Activated CD4-positive, alpha-beta T cell treated with anti-CD3 and anti-CD28 coated beads for 1 hour (primary cell): ENCODE measurements around the gene KRTAP5-3.
"Not testable (repeated sequence)": the region's sequence is repeated elsewhere in the genome, so short reads cannot be mapped to it uniquely, and the experiment has no call there.

ENCODE experiments used
- DNase-seq: peaks from one replicate; pipeline ENCODE4 v3.0.0-alpha.2; 2020

Gene KRTAP5-3

DNA sequence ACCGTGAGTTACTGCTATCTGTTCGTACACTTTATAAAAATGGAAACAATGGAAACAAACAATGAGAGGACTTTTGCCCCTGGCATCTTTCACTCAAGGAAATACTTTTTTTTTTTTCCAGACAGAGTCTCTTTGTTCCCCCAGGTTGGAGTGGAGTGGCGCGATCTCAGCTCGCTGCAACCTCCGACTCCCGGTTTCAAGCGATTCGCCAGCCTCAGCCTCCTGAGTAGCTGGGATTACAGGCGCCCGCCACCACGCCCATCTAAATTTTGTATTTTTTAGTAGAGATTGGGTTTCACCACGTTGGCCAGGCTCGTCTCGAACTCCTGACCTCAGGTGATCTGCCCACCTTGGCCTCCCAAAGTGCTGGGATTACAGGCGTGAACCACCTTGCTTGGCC, 32.5 kb downstream of the KRTAP5-3 start:
- DNase-seq: not testable (repeated sequence)

DNA sequence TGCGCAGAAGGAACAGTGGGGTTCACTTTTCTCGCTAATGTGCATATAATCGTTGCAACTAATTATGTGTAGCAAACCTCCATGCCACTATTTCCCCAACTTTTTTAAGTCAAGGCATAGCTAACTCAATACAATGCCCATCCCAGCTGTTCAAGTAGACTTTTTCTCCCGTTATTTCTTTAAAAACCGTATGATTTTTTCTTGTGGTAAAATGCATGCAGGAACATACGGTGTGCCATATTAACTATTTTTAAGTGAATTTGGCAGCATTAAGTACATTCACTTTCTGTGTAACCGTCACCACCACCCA, 33.4 kb downstream of the KRTAP5-3 start:
- no peak for DNase-seq

DNA sequence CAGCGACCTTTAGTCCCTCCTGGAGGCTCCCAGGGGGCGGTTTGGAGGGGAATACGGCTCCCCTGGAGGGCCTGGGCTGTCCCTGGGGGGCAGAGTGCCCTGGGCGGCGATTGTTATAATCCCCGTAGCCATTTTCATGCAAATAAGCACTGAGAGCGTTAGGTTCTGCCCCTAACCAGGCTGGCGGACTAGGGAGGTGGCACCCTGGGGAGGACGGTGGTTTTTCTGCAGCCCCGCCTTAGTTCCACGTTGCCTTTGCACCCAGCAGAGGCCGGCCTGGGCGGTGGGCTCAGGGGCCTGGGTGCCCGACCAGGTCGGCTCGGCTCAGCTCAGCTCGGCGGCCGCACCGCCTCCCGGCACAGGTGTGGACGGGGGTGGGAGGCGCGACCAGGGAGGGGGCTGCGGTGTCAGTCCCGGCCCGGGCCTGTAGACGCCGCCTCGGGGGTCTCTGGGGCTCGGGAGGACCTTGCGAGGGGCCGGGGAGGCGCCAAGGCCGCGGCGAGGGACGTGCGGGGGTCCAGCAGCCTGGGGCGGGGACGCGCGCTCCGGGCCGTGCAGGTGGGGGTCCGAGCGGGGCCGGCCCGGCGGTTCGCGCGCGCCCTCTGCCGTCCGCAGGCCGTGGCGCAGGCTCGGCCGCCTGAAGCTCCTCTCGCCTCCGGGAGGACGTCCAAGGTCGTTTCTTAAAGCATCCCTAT, 33.9 kb downstream of the KRTAP5-3 start:
- peak; percentile 43 for DNase-seq

DNA sequence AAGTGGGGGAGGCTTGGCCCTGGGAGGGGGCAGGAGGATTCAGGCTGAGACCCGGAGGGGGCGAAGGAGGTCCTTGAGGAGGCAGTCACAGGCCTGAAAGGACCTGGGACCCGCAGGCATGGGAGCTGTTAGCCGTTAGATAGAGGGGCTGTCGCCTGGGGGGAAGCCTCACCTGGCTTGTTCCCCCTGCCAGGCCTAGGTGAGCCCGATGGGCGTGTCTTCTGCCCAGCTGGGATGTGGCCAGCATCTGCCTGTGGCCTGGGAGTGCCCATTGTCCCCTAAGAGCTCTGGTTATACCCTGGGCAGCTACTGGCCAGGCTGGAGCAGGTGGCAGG, 34.4 kb downstream of the KRTAP5-3 start:
- DNase-seq: no peak

DNA sequence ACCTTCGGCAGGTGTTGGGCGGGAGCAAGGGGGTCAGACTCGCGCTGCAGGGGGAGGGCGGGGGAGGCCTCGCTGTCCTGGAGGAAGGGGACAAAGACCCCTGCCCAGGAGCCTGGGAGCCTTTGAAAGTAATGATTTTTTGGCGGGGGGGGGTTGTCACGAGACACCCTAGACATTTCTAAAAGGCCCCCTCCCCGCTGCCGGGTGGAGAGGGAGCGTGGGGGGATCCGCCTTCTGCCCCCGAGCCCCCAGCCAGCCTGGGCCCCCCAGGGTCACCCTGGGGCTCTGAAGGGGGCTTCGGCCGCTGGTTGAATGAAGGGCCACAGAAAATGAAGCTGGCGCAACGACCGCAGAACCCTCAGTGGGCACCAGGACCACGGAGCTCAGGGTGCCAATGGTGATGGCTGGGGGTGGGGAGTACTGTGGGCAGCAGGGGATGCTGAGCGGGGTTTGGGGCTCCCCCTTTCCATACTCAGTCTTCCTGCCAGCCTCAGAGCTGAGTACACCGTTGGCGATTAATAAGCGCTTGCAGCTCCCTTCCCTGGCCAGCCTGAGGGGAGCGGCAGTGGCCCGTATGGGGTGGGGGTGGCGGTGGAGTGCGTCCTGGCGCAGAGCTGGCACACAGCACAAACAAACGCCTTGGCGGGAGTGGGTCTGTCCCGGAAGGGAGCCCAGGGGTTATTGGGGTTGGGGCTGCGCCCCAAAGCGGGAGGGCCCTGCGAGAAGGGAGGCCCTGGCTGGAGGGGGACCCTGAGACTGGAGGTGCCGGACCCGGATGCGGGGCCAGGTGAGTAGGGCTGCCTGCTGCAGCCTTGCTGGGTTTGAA, 35.0 kb downstream of the KRTAP5-3 start:
- peak; percentile 25 for DNase-seq

DNA sequence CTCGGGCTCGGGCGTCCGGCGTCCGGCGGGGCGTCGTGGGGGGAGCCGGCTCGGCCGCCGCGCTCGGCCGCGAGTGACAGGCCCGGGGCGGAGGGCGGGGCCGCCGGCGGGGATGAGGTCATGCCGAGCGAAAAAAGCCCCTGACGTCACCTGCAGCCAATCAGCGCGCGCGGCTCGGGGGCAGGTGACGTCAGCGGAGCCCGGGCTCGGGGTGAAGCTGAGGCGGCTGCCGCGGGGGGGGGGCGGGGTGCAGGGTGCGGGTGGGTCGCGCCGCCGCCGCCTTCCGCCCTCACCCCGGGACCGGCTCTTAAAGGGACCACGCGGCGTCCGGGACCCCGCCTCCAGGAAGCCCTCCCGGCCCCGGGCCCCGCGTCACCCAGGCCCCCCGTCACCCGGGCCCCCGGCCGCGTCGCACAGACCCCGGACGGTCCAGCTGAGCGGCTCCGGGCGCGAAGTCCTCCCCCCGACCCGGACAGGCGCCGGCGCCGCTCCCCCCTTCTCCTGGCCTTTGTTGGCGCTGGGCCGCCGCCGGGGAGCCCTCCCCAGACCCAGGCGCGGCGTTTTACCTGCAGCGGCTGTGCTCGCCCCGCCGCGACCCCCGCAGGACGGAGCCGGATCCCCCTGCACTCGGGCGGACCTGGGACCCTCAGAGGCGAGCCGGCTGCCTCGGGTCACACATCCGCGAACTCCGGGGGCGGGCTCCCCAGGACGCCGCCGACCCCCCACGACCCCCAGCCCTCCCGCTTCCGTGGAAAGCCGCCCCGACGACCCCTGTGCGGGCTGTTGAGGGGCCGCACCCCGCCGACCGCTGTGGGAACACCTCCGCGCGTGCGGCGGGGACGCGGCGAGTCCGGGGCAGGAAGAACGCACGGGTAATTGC, 35.8 kb downstream of the KRTAP5-3 start, which contains the start of gene DUSP8:
TSS of gene DUSP8 (minus strand) at position 75 of the 880 bp plus-strand sequence. CDS start 6,445 bp downstream, outside the sequence.
- peak; percentile 94 for DNase-seq

DNA sequence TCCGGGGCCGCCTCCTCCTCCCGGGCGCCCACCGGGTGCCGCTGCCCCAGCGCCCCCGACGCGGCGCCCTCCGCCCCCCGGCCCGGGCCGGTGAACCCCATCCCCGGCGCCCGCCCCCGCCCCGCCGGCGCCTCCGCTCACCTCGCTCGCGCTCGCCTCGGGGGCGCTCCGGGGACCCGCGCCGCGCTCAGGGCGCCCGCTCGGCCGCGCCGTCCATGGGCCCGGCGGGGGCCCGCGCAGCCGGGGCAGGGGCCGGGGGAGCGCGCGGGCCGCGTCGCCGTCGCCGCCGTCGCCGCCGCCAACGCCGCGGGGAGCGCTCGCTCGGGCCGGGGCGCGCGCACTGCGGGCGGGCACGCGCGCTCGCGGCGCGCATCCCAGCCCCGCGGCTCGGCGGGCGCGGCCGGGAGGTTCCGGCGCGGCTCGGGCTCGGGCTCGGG, 36.5 kb downstream of the KRTAP5-3 start:
- DNase-seq: no peak

DNA sequence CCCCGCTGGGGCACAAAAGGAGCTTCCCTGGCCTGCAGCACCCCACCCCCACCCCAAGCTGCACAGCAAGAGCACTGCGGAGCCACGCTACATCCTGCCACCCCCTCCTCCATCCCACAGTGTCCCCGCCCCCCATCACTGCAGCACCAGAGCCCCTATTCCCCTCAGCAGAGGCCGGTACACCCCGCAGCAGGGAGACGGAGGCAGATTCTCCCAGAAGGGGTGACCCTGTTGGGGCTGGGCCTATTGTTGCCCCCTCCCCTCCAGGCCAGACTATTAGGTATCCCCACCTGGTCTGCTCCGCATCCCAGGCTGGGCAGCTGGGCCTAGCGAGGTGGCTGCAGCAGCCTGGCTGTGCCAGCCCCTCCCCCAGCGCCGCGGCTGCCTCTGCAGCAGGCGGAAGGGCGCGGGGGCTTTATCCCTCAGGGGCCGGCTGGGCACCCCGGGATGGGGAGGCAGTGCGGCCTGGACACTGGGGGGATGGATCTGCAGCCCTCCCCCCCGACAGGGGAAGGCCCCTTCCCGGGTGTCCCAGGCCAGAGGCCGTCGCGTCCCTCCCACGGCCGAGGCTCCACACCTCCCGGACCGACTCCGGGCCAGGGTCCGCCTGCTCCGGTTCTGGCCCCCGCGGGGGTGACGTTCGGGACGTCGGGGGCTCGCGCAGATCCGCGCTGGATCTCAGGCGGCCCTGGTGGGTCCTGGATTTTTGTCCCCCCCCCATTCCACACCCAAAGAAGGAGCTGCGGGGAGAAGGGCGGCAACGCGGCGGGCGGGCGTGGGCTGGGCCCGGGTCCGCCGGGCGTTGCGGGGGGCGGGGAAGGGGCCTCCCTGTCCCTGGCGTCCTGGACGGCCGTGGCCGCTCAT, 37.1 kb downstream of the KRTAP5-3 start:
- peak; percentile 9 for DNase-seq

DNA sequence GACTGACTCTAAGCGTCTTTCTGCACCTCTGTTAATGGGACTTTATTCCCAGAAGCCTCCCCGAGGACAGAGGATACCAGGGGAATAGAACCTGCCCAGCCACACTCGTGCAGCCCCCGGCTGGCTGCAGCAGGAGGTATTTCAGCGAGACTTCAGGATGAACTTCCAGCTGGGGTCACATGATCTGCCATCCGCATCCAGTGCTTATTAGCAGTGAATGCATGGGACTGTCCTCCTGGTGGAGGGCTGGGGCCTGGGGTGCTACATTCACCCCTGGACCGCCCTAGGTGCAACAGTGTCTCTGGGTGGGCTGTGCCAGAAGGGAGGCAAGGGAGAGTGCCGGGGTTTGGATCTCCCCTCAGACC, 37.8 kb downstream of the KRTAP5-3 start:
- DNase-seq: no peak

DNA sequence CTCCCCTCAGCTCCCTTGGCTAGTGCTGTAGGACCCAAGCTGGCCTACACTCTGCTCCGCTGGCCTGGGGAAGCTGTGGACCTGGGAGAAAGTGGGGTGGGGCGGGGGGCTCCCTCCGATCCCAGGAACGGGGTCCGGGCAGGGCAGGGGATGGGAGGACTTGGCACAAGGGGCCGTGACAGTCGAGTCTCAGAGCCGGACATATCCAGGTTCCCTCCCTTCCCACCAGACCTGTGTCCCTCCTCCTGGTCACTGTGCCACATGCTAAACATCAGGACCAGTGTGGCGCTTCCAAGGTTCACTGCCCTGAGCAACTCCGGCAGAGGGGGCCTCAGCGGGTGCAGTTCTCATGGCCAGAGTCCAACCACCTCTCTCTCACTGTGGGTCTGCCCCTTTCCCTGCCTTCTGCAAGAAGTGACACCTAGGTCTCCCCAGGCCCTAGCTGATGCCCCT, 38.2 kb downstream of the KRTAP5-3 start:
- no peak for DNase-seq

DNA sequence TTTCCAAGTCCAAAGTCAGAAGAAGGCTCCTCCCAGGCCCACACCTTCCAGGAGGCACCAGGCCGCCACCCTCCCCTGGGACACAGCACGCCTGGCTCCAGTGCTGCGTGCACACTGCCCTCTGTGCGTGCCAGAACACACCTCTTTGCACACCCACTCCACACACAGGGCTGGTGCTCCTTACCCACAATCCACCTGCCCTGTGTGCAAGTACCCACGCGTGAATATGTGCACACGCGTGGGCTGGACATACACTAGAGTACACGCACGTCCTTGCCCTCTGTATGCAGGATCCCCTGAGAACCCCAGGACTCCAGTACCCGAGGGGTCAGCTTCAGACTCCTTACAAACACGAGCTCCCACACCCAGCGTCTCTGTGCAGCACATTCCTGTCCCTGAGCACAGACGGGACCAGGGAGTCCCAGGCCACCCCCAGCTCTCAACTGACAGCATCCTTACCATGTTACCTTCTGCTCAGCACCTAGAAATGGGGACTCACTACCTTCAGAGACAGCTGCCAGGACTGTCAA, 38.9 kb downstream of the KRTAP5-3 start:
- no peak for DNase-seq

DNA sequence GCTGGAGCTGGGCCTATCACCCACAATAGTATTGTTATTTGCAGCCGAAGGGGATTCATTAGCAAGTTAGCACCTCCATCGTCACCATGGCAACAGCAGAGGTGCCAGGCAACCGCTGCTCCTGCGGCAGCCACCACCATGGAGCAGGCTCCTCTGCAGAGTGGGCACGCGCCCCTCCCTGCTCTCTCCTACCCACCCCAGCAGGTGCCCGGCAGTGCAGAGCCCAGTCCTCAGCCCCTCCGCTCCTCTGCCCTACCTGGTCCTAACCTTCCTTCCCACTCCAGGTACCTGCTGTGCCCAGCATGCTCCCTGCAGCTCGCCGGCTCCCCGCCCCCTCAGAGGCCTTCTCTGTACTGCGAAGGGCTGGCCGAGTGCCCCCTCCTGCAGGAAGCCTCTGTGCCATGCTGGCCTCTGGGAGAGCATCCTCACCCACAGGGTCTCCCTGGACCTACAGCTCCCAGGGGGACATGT, 39.8 kb downstream of the KRTAP5-3 start:
- DNase-seq: no peak

DNA sequence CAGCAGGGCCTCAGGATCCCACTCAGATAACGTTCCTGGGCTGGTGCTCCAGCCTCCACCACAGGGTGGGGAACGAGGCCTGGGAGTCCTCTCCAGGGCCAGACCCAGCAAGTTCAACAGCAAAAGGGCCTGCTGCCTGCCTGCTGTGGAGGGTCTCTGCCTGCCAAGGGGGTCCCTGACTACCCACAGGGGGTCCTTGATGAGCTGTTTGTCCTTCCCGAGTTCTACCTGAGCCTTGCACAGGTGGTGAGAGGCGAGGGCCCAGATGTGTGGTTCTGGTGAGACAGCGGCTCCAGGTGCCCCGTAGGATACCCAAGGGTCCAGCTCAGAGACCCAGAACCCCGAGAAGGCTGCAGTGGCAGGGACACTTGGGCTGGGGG, 40.6 kb downstream of the KRTAP5-3 start:
- DNase-seq: no peak

DNA sequence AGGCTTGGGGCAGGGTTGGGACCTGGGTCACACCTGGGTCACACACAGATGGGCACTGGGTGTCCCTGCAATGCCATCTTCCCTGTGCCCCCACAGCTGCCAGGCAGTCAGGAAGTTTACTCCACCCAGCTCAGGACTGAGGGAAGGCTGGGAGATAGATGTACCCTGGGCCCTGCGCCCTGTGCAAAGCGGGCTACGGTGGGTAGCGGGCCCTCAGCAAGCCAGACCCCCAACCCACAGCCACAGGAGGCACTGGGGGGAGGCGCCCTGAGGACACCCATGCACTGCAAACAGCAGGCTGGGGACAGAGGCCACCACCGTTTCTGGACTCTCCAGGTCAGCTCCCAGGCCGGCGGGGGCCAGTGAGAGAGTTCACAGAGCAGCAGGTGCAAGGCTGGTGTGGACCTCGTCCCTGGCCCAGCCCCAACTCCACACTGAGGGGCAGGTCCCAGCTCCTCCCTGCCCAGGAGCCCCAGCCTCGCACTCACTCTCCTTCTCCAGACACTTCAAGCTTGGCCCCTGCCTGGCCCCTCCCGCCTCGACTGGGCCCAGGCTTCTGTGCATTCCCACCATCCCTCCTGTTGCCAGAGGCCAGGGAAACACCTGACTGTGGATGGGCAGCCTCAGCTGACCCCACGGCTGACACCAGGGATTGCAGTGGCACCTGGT, 41.1 kb downstream of the KRTAP5-3 start:
- no peak for DNase-seq

DNA sequence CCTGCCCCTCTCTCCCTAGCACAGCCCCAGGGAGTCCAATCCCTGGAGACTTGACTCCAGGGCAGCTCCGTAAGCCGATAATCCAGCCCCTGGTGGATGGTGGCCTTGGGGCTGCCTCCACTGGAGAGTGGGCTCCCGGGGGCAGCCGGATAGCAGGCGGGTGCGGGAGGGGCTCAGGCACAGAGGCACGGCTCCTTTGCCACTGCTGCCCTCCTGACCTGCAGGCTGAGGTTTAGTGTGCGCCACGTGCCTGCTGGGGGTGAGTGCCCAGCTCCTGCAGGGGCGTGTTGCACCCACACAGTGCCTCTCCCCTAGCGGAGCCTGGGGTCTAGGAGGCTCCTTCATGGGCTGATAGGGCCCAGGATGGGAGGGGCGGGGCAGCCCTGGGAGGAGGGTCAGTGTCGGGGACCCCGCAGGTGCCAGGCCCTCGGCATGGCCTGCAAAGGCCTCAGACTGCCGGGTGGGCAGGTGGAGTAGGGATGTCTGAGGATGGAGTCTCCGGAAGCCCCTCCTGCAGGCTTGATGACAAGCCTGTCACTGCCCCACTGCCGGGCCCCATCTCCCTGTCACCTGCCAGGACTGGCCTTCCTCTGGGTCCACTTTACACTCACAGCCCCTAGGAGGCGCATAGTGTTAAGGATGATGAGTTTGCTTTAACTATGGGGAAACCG, 41.7 kb downstream of the KRTAP5-3 start:
- no peak for DNase-seq

DNA sequence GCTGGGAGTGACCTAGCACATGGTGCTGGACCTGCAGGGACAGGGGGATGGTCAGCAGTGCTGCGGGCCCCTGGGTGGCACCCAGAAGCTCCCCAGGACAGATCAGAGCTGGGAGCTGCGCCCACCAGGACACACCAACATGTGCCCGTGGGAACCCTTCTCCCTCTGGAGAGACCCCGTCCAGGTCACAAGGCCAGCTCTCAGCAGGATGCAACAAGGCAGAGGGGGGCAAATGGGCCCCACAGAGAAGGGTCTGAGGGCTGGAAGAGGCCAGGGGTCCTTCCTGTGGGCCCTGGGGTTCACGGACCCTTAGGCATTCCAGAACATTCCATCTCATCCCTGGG, 42.4 kb downstream of the KRTAP5-3 start:
- no peak for DNase-seq

DNA sequence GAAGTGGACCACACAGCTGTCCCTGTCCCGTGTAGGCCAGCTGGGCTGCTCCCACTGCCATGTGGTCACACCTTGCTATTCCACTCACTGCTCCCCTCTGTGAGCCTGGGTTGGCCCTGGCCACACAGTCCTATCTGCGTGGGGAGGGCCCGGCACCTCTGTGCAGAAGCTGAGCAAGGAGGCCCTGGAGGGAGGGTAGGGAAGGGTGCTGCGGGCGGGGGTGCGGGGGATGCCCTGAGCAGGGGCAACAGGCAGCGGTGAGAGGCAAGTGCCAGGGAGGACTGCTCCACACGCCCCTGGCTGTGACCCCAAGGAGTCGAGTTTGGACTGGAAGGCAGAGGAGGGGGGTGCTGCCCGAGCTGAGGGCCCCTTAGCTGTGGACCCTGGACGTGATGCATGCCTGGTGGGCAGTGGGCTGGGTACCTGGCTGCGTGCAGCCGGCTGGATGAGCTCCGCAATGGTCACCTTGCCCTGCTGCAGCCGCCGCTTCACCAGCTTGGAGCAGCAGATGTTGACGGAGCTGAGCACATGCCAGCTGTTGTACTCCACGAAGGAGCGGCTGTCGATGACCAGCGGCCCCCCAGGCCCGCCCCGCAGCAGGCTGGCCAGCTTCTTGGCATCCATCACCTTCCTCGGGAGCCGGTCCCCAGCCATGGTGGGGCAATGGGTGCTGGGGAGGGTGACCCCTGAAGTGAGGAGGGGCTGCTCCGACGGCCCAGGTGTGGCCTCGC, 42.9 kb downstream of the KRTAP5-3 start:
- DNase-seq: no peak

DNA sequence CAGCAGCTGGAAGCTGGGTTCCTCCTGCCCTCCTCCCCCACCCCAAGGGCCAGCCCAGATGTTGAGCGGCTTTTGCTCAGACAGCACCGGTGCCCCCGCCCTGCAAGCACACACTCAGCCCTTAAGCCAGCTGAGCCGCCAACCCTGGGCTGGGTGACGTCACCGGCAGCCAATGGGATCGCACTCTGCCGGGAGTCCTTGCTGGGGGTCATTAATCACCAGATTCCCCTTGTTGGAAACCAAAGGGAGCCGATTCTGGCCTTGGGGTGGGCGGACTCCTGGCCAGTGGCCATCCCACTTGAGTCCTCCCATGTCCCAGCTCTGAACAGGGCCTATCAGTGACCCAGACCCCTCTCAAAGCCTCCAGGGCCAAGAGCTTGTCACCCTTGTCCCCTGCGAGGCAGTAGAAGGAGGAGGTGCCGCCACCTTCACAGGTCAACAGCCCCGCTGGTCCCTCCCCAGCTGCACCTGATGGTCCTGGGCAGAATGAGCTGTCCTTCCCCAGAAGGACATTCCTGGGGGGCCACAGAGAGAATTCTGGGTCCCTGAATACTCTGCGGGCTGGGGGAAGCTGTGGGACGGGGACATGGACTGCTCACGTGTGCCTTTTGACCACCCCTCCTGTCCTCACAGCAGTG, 43.6 kb downstream of the KRTAP5-3 start:
- no peak for DNase-seq

DNA sequence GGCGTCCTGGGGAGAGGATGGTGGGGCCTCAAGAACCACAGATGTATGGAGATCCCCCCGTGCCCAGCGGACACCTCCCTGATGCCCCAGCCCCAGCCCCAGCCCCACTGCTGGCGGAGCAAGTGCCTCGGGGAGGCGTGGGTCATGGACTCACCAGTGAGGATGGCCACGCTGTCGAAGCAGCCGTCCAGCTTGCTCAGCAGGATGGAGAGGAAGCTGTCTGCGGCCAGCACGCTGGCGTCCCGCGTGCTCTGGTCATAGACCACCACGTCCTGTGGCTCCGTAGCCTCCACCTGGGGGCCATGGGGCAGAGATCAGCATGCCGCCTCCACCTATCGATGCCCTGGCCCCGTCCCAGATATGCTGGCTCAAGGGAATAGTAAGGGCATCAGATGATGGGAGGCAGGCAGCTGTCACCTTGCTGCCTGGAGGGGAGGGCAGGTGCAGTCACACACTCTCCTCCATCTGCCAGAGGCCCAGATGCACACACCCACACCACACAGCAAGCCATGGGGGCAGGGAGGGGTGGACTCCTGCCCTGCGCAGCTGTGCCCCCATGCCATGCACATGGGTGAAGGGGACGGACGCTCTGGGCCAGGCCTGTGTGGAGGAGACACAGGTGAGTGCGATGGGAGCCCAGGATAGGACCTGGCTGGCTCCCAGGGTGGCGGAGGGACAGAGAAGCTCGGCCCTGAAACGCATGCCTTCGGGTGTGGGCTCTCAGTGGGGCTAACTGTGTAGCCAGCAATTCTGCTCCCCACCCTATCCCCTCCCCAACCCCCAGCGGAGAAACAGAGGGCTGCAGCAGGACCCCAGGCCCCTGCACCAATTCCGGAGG, 44.3 kb downstream of the KRTAP5-3 start:
- DNase-seq: no peak
